Loucy (cell line): ENCODE results near the gene GRK2.

ENCODE experiments used
- CTCF ChIP-seq: fragments of 200-600 bp; sonication (generic); conservative IDR thresholded peaks from 2 replicates; pipeline ENCODE4 v1.5.1; 2014; ENCODE audit warnings: mild to moderate bottlenecking, antibody characterized with exemption, low read length
- EZH2phosphoT487 ChIP-seq: fragments of 200-600 bp; IDR thresholded peaks from 2 replicates; pipeline ENCODE4 v1.6.1; 2018; ENCODE audit warnings: antibody characterized with exemption, mild to moderate bottlenecking, moderate library complexity, borderline replicate concordance

GRCh38 chr11:67288452-67289225 lies 22.4 kb downstream of the GRK2 start:
- TF ChIP-seq CTCF (peak; percentile 48), EZH2phosphoT487 (no peak)
